HG03354 (cell line): Measurements from ENCODE around the gene CPEB2.

ENCODE experiments used
- ATAC-seq: cut with Tn5 transposase; IDR thresholded peaks from one replicate; pipeline ENCODE4 v1.9.1; 2021; ENCODE audit warnings: mild to moderate bottlenecking; ENCODE audit not compliant: unreplicated experiment, poor library complexity, severe bottlenecking

The CPEB2 gene

GRCh38 chr4:15007201-15007600, 4.9 kb downstream of the CPEB2 start:
- no peak for ATAC-seq

GRCh38 chr4:15010038-15010585, 7.8 kb downstream of the CPEB2 start:
- ATAC-seq = no peak

GRCh38 chr4:15011166-15011565, 8.9 kb downstream of the CPEB2 start:
- ATAC-seq = no peak

GRCh38 chr4:15012017-15012788, 9.9 kb downstream of the CPEB2 start:
- no peak for ATAC-seq

GRCh38 chr4:15013585-15013984, 11.3 kb downstream of the CPEB2 start:
- no peak for ATAC-seq

- ATAC-seq = no peak
Measured at GRCh38 chr4:15015170-15015569, 12.9 kb downstream of the CPEB2 start.

GRCh38 chr4:15018361-15018760, 16.1 kb downstream of the CPEB2 start:
- ATAC-seq = no peak

- ATAC-seq = no peak
Measured at GRCh38 chr4:15020502-15021286, 18.4 kb downstream of the CPEB2 start.

GRCh38 chr4:15021311-15021710, 19.0 kb downstream of the CPEB2 start:
- ATAC-seq = no peak

- no peak for ATAC-seq
Measured at GRCh38 chr4:15021946-15022345, 19.7 kb downstream of the CPEB2 start.

GRCh38 chr4:15024386-15024785, 22.1 kb downstream of the CPEB2 start:
- no peak for ATAC-seq

- no peak for ATAC-seq
Measured at GRCh38 chr4:15025693-15026092, 23.4 kb downstream of the CPEB2 start.

- ATAC-seq = no peak
Measured at GRCh38 chr4:15027921-15028435, 25.7 kb downstream of the CPEB2 start.

- no peak for ATAC-seq
Measured at GRCh38 chr4:15031197-15031596, 28.9 kb downstream of the CPEB2 start.

GRCh38 chr4:15031993-15032675, 29.9 kb downstream of the CPEB2 start:
- ATAC-seq = no peak

- no peak for ATAC-seq
Measured at GRCh38 chr4:15034071-15034764, 31.9 kb downstream of the CPEB2 start.

GRCh38 chr4:15035159-15035558, 32.9 kb downstream of the CPEB2 start:
- ATAC-seq = no peak

GRCh38 chr4:15037923-15038541, 35.8 kb downstream of the CPEB2 start:
- ATAC-seq = no peak

GRCh38 chr4:15040916-15041463, 38.7 kb downstream of the CPEB2 start:
- no peak for ATAC-seq
